Hepatocyte (in vitro differentiated cells): ENCODE measurements around the gene DNAJC1. TPM values are rescaled to one million over a fixed set of nuclear protein-coding genes. Genes with fewer than 3 reads are reported as not detected.

ENCODE experiments used
- DNase-seq: peaks from one replicate; pipeline ENCODE4 v3.0.0-alpha.2; 2016; ENCODE audit warnings: low spot score
- H2AFZ ChIP-seq: fragments of 200-600 bp; sonication (generic); 2 replicates; pipeline ENCODE4 v1.6.0; 2016; ENCODE audit warnings: antibody characterized with exemption, mild to moderate bottlenecking
- H3K27ac ChIP-seq: fragments of 200-600 bp; sonication (generic); 2 replicates; pipeline ENCODE4 v1.5.1; 2016; ENCODE audit warnings: mild to moderate bottlenecking
- H3K27me3 ChIP-seq: fragments of 200-600 bp; sonication (generic); 2 replicates; pipeline ENCODE4 v1.6.1; 2016
- H3K36me3 ChIP-seq: fragments of 200-600 bp; sonication (generic); replicated peaks from 2 replicates; pipeline ENCODE4 v1.5.1; 2016; ENCODE audit warnings: low read depth; ENCODE audit not compliant: insufficient read depth
- H3K4me1 ChIP-seq: fragments of 200-600 bp; sonication (generic); 2 replicates; pipeline ENCODE4 v1.5.1; 2016; ENCODE audit warnings: mild to moderate bottlenecking, moderate library complexity; ENCODE audit not compliant: insufficient read depth
- H3K4me2 ChIP-seq: fragments of 200-600 bp; sonication (generic); 2 replicates; pipeline ENCODE4 v1.6.0; 2016
- H3K4me3 ChIP-seq: fragments of 200-600 bp; sonication (generic); 2 replicates; pipeline ENCODE4 v1.5.1; 2016; ENCODE audit warnings: mild to moderate bottlenecking
- H3K79me2 ChIP-seq: fragments of 200-600 bp; sonication (generic); 2 replicates; pipeline ENCODE4 v1.6.0; 2017; ENCODE audit warnings: mild to moderate bottlenecking
- H3K9me2 ChIP-seq: fragments of 200-600 bp; sonication (generic); replicated peaks from 2 replicates; pipeline ENCODE4 v1.6.0; 2017; ENCODE audit warnings: mild to moderate bottlenecking; ENCODE audit not compliant: insufficient read depth
- H3K9me3 ChIP-seq: fragments of 200-600 bp; sonication (generic); 2 replicates; pipeline ENCODE4 v1.5.1; 2016; ENCODE audit warnings: low read depth, mild to moderate bottlenecking
- H4K20me1 ChIP-seq: fragments of 200-600 bp; sonication (generic); 2 replicates; pipeline ENCODE4 v1.6.0; 2016; ENCODE audit warnings: mild to moderate bottlenecking; ENCODE audit not compliant: insufficient read depth, poor library complexity, severe bottlenecking
- EZH2 ChIP-seq: fragments of 200-600 bp; sonication (generic); IDR thresholded peaks from 2 replicates; pipeline ENCODE4 v1.6.1; 2016; ENCODE audit warnings: antibody characterized with exemption, mild to moderate bottlenecking, borderline replicate concordance
- EZH2phosphoT487 ChIP-seq: fragments of 200-600 bp; sonication (generic); IDR thresholded peaks from one replicate; pipeline ENCODE4 v1.6.1; 2018; ENCODE audit warnings: antibody characterized with exemption, mild to moderate bottlenecking, low read depth, moderate library complexity; ENCODE audit not compliant: unreplicated experiment, severe bottlenecking
- WGBS: methylation state at CpG from one replicate; pipeline ENCODE4 v1.1.6; 2016; ENCODE audit warnings: low lambda C conversion rate; ENCODE audit errors: missing lambda C conversion rate; 5-methylcytosine and 5-hydroxymethylcytosine counted together
- polyA plus RNA-seq: library from polyadenylated mRNA; unstranded; fragments of >200 nt; fragmentation: Nextera tagmentation; extraction: Ambion mirVana; gene quantifications from 2 replicates; pipeline ENCODE4 v1.2.1, GENCODE V29; 2016
- total RNA-seq: library from RNA; depleted of rRNA; stranded (reverse); fragments of >200 nt; gene quantifications from 2 replicates; pipeline ENCODE4 v1.2.3, GENCODE V29; 2014
- TF ChIP-seq, protein P1 (sequence below): fragments of 200-600 bp; sonication (generic); IDR thresholded peaks from 2 replicates; pipeline ENCODE4 v1.5.1; 2016; ENCODE audit warnings: antibody characterized with exemption, mild to moderate bottlenecking; ENCODE audit not compliant: poor library complexity

DNAJC1 gene
- total and polyA plus RNA-seq, 2 experiments from 2014 or later: 64.6 to 91.7 TPM

GRCh38 chr10:21771219-21771618 lies 232.3 kb downstream of the DNAJC1 start:
- H3K9me2 ChIP-seq: no peaks in the 10 kb centered on the region
- no peaks in the 10 kb centered on the region for H3K79me2 ChIP-seq
- no peaks in the 10 kb centered on the region for H4K20me1 ChIP-seq
- no peak overlapping the region for H3K4me2 ChIP-seq
- H3K27ac ChIP-seq: no peak overlapping the region
- no peak overlapping the region for H3K4me3 ChIP-seq
- no peak overlapping the region for H2AFZ ChIP-seq
- no peak for DNase-seq
- TF ChIP-seq EZH2: no peak
- TF ChIP-seq EZH2phosphoT487: no peak
- TF ChIP-seq, protein P1, sequence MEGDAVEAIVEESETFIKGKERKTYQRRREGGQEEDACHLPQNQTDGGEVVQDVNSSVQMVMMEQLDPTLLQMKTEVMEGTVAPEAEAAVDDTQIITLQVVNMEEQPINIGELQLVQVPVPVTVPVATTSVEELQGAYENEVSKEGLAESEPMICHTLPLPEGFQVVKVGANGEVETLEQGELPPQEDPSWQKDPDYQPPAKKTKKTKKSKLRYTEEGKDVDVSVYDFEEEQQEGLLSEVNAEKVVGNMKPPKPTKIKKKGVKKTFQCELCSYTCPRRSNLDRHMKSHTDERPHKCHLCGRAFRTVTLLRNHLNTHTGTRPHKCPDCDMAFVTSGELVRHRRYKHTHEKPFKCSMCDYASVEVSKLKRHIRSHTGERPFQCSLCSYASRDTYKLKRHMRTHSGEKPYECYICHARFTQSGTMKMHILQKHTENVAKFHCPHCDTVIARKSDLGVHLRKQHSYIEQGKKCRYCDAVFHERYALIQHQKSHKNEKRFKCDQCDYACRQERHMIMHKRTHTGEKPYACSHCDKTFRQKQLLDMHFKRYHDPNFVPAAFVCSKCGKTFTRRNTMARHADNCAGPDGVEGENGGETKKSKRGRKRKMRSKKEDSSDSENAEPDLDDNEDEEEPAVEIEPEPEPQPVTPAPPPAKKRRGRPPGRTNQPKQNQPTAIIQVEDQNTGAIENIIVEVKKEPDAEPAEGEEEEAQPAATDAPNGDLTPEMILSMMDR: no peak
- H3K9me3 ChIP-seq: no peaks in the 10 kb centered on the region
- no peaks in the 10 kb centered on the region for H3K36me3 ChIP-seq
- H3K27me3 ChIP-seq: no peaks in the 10 kb centered on the region
- no peaks in the 10 kb centered on the region for H3K4me1 ChIP-seq
- WGBS: 100% methylated on average over 4 of the region's 4 CpGs

DNA sequence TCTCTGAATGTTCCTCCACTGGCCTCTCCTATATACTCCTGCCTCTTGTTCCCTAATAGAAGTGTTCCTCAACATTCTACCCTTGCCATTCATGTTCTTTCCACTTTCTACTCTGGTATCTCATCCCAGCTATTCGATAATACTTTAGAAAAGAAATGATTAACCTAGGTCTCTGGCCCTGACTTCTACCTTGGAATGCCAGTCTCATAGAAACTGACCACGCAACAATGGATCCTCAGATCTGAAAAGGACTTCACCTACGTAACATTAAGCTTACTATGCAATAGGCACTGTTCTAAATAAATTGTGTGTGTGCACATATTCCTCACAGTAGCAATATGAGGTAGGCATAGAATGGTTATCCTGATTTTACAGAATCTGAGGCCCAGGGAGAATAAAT lies 234.5 kb downstream of the DNAJC1 start:
- no peaks in the 10 kb centered on the region for H3K9me3 ChIP-seq
- H2AFZ ChIP-seq: no peak overlapping the region
- H3K4me2 ChIP-seq: no peak overlapping the region
- no peaks in the 10 kb centered on the region for H3K79me2 ChIP-seq
- no peak overlapping the region for H3K27ac ChIP-seq
- H4K20me1 ChIP-seq: no peaks in the 10 kb centered on the region
- H3K27me3 ChIP-seq: no peaks in the 10 kb centered on the region
- no peaks in the 10 kb centered on the region for H3K36me3 ChIP-seq
- no peaks in the 10 kb centered on the region for H3K4me1 ChIP-seq
- H3K9me2 ChIP-seq: no peaks in the 10 kb centered on the region
- TF ChIP-seq EZH2phosphoT487 (no peak), EZH2 (no peak)
- TF ChIP-seq, protein P1: no peak
- no peak overlapping the region for H3K4me3 ChIP-seq
- no peak for DNase-seq
- 98% methylated on average over 3 of the region's 3 CpGs for WGBS

DNA sequence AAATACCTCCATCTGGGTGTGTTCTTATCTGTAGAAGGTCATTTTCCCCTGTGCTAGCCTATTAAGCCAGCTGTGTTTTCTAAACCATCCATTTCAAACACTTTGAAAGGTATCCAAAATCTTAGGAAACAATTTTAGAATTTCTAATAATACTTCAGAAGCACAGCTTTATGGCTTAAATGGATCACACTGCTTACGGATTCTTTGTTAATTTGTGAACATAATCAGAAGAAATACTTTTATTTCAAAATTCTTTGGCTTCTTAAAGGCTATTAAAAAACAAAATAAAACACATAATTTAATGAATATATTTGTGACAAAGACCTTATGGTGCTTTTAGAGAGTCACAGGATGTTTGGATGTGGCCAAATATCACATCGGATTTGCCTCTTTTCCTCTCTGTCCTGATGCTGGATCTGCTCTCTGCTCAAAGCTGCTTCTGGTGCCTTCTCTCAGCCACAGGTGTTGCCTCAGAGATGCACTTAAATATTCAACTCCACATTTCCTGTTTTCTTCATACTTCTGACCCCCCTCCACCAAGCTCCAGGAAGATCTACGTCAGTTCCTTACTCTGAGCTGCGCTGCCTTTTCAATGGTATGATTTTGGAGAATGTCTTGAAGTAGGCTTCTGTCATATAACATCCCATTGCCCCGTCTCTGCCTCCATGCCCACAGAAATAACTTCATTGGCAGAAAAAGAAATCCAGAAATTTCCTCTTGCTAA lies 238.9 kb downstream of the DNAJC1 start:
- no peak overlapping the region for H3K4me2 ChIP-seq
- no peaks in the 10 kb centered on the region for H3K4me1 ChIP-seq
- H3K36me3 ChIP-seq: no peaks in the 10 kb centered on the region
- WGBS: 97% methylated on average over 5 of the region's 5 CpGs
- no peak overlapping the region for H3K4me3 ChIP-seq
- H3K9me3 ChIP-seq: no peaks in the 10 kb centered on the region
- H3K9me2 ChIP-seq: no peaks in the 10 kb centered on the region
- no peaks in the 10 kb centered on the region for H3K79me2 ChIP-seq
- no peak for DNase-seq
- no peaks in the 10 kb centered on the region for H4K20me1 ChIP-seq
- no peak overlapping the region for H3K27ac ChIP-seq
- no peaks in the 10 kb centered on the region for H3K27me3 ChIP-seq
- no peak overlapping the region for H2AFZ ChIP-seq
- no peak for TF ChIP-seq EZH2phosphoT487
- no peak for TF ChIP-seq EZH2
- TF ChIP-seq, protein P1: no peak
